Epithelial cell of proximal tubule (primary cell): ENCODE results near the gene AGPAT2. TPM values are rescaled to one million over a fixed set of nuclear protein-coding genes. Genes with fewer than 3 reads are reported as not detected.

Experiments
- DNase-seq: peaks from one replicate; pipeline ENCODE4 v3.0.0-alpha.2; 2011; ENCODE audit warnings: low read depth
- H3K4me3 ChIP-seq: 2 replicates; pipeline ENCODE4 v1.5.1; 2011; ENCODE audit warnings: low read depth, mild to moderate bottlenecking, low read length
- total RNA-seq: library from RNA; depleted of rRNA; stranded (reverse); fragments of >200 nt; gene quantifications from 2 replicates; pipeline ENCODE4 v1.2.3, GENCODE V29; 2015
- TF ChIP-seq, protein P1 (sequence below): conservative IDR thresholded peaks from 2 replicates; pipeline ENCODE4 v1.5.1; 2012; ENCODE audit warnings: low read depth, mild to moderate bottlenecking, low read length

The AGPAT2 gene
- total RNA-seq, 1 donor from 2014 or later = 40.5 TPM

- DNase-seq = no peak
- H3K4me3 ChIP-seq = peak overlapping the region; percentile 86
- TF ChIP-seq, protein P1, sequence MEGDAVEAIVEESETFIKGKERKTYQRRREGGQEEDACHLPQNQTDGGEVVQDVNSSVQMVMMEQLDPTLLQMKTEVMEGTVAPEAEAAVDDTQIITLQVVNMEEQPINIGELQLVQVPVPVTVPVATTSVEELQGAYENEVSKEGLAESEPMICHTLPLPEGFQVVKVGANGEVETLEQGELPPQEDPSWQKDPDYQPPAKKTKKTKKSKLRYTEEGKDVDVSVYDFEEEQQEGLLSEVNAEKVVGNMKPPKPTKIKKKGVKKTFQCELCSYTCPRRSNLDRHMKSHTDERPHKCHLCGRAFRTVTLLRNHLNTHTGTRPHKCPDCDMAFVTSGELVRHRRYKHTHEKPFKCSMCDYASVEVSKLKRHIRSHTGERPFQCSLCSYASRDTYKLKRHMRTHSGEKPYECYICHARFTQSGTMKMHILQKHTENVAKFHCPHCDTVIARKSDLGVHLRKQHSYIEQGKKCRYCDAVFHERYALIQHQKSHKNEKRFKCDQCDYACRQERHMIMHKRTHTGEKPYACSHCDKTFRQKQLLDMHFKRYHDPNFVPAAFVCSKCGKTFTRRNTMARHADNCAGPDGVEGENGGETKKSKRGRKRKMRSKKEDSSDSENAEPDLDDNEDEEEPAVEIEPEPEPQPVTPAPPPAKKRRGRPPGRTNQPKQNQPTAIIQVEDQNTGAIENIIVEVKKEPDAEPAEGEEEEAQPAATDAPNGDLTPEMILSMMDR = no peak
Observed at GRCh38 chr9:136686534-136686793, 793 bp downstream of the AGPAT2 start.

GRCh38 chr9:136685790-136686533, 1.3 kb downstream of the AGPAT2 start:
- TF ChIP-seq, protein P1 = no peak
- DNase-seq = no peak
- H3K4me3 ChIP-seq = peak overlapping the region; percentile 86

GRCh38 chr9:136685216-136685615, 2.0 kb downstream of the AGPAT2 start:
- H3K4me3 ChIP-seq = no peak overlapping the region
- TF ChIP-seq, protein P1 = no peak
- no peak for DNase-seq

- TF ChIP-seq, protein P1 = no peak
- DNase-seq = no peak
- no peak overlapping the region for H3K4me3 ChIP-seq
Observed at GRCh38 chr9:136684799-136685198, 2.5 kb downstream of the AGPAT2 start.

DNA sequence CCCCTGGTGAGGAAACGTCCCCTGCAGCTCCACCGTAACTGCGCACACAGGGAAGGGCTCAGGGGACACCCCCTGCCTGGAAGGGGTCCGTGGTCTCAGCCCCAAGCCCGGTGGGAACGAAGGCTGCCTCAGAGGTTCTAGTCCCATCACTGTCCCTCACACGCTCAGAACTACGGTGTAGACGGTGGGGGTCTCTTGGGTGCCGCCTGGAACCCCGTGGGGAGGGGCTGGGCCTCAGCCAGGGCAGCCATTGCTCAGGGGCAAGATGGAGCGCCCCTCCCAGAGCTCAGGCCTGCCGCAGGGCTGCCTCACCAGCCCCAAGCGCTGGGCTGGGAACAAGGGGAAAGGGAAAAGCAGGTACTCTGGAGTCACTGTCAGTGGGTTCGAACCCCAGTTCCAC, 2.9 kb downstream of the AGPAT2 start:
- DNase-seq = no peak
- TF ChIP-seq, protein P1 = no peak
- H3K4me3 ChIP-seq = no peak overlapping the region

GRCh38 chr9:136683755-136684154, 3.5 kb downstream of the AGPAT2 start:
- no peak overlapping the region for H3K4me3 ChIP-seq
- DNase-seq = no peak
- TF ChIP-seq, protein P1 = no peak

DNA sequence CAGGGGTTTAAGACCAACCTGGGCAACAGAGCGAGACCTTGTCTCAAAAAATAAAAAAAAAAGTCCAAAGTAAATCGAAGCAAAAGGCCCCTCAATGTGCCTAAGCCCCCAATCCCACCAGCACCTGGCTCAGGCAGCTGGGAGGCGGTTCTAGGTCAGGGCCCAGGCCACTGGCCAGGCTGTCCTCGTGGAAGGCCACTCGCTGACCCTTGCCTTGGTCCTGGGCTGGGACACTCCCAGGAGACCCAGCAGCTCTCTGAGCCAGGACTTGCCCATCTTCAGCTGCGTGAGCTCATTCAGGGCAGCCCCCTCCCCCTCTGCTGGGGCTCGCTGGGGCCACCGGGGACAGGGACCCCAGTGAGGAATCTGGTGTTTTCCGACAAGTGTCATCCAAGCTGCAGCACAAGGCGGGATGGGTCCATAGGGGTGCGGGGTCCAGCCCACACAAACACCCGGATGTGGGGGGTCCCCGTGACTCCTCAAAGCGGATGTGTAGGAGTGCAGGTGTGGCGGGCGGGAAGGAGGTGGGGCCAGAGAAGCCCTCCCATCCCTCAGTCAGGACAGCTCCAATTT, 4.0 kb downstream of the AGPAT2 start:
- H3K4me3 ChIP-seq = no peak overlapping the region
- no peak for DNase-seq
- TF ChIP-seq, protein P1 = no peak
